Measurements from ENCODE around the gene INTS7. TPM values are rescaled to one million over a fixed set of nuclear protein-coding genes. Genes with fewer than 3 reads are reported as not detected.

Gene INTS7
- total RNA-seq, 2 experiments from 2014 or later, result 24.7 to 25.9 TPM

- DNase-seq, result no peak
- Mint-ChIP-seq H3K27me3 (ENCODE audit: low read depth) (no peaks in the 10 kb centered on the region), H3K36me3 (ENCODE audit: low read depth) (no peaks in the 10 kb centered on the region), H3K4me3 (no peak overlapping the region), H3K4me1 (ENCODE audit: low read depth) (peaks cover 5% of the 10 kb centered on the region), H3K9me3 (peaks cover 3% of the 10 kb centered on the region), H3K27ac (no peak overlapping the region)
- intact Hi-C loops (cut with micrococcal nuclease), result no loop called here
- CTCF ChIA-PET, result no interaction called here
Measured at GRCh38 chr1:211892577-211892976, 142.8 kb downstream of the INTS7 start.

- CTCF ChIA-PET, result interaction anchor here (0.7 kb wide), 1 partner anchor 206 kb away, joined by 3 read pairs; no protein-coding TSS in a partner anchor
- H3K27ac Mint-ChIP-seq, result no peak overlapping the region
- peaks cover 3% of the 10 kb centered on the region for H3K9me3 Mint-ChIP-seq
- H3K27me3 Mint-ChIP-seq (ENCODE audit: low read depth), result no peaks in the 10 kb centered on the region
- peaks cover 8% of the 10 kb centered on the region for H3K4me1 Mint-ChIP-seq (ENCODE audit: low read depth)
- DNase-seq, result no peak
- H3K4me3 Mint-ChIP-seq, result no peak overlapping the region
- intact Hi-C loops (cut with micrococcal nuclease), result no loop called here
- H3K36me3 Mint-ChIP-seq (ENCODE audit: low read depth), result no peaks in the 10 kb centered on the region
Measured at GRCh38 chr1:211891708-211892107, 143.6 kb downstream of the INTS7 start.

Small RNA genes within 50 kb of the gene (microRNA-seq; reads per million reads assigned to microRNA genes)
- not detected for gene MIR3122 (ENCODE audit: borderline microRNAs expressed, borderline replicate concordance)

Other genes with a start within 250 kb of the INTS7 start
- gene LPGAT1, start 204.8 kb downstream of the INTS7 start, total RNA-seq, result 10 to 100 TPM; 18.6 to 21.7 TPM
- gene DTL, start 191 bp upstream of the INTS7 start, total RNA-seq, result 100 to 1,000 TPM; 106 to 121 TPM
- gene PPP2R5A, start 249.9 kb upstream of the INTS7 start, total RNA-seq, result 10 to 100 TPM; 30.6 to 31.4 TPM